Smooth muscle cell (in vitro differentiated cells): ENCODE results near the gene TEAD4. TPM values are rescaled to one million over a fixed set of nuclear protein-coding genes. Genes with fewer than 3 reads are reported as not detected.

ENCODE experiments used
- DNase-seq: peaks from one replicate; lab custom pipeline; 2025; ENCODE audit not compliant: unreplicated experiment; lab: John Stamatoyannopoulos, UW
- H2AFZ ChIP-seq: fragments of 200-600 bp; sonication (generic); 2 replicates; pipeline ENCODE4 v1.6.0; 2016; ENCODE audit warnings: antibody characterized with exemption, low read depth, mild to moderate bottlenecking
- H3F3A ChIP-seq: fragments of 200-600 bp; sonication (generic); 2 replicates; pipeline ENCODE4 v1.6.0; 2017; ENCODE audit warnings: antibody characterized with exemption, low read depth
- H3K27ac ChIP-seq: fragments of 200-600 bp; sonication (generic); 2 replicates; pipeline ENCODE4 v1.5.1; 2016; ENCODE audit warnings: low read depth, mild to moderate bottlenecking
- H3K27me3 ChIP-seq: fragments of 200-600 bp; sonication (generic); 2 replicates; pipeline ENCODE4 v1.6.1; 2016; ENCODE audit warnings: low read depth, mild to moderate bottlenecking
- H3K36me3 ChIP-seq: fragments of 200-600 bp; sonication (generic); 2 replicates; pipeline ENCODE4 v1.5.1; 2016; ENCODE audit warnings: low read depth
- H3K4me1 ChIP-seq: fragments of 200-600 bp; sonication (generic); 2 replicates; pipeline ENCODE4 v1.5.1; 2016; ENCODE audit warnings: low read depth
- H3K4me2 ChIP-seq: fragments of 200-600 bp; sonication (generic); 2 replicates; pipeline ENCODE4 v1.6.0; 2016; ENCODE audit warnings: mild to moderate bottlenecking
- H3K4me3 ChIP-seq: fragments of 200-600 bp; sonication (generic); 2 replicates; pipeline ENCODE4 v1.5.1; 2016; ENCODE audit warnings: mild to moderate bottlenecking
- H3K79me2 ChIP-seq: fragments of 200-600 bp; sonication (generic); 2 replicates; pipeline ENCODE4 v1.6.0; 2016; ENCODE audit warnings: low read depth, mild to moderate bottlenecking
- H3K9ac ChIP-seq: fragments of 200-600 bp; sonication (generic); 2 replicates; pipeline ENCODE4 v1.6.0; 2016; ENCODE audit warnings: low read depth
- H3K9me3 ChIP-seq: fragments of 200-600 bp; sonication (generic); replicated peaks from 2 replicates; pipeline ENCODE4 v1.5.1; 2016; ENCODE audit warnings: low read depth
- H4K20me1 ChIP-seq: fragments of 200-600 bp; sonication (generic); 2 replicates; pipeline ENCODE4 v1.6.0; 2016; ENCODE audit warnings: low read depth
- CTCF ChIP-seq: fragments of 200-600 bp; sonication (generic); IDR thresholded peaks from 2 replicates; pipeline ENCODE4 v1.5.1; 2017; ENCODE audit warnings: borderline replicate concordance, mild to moderate bottlenecking, antibody characterized with exemption; ENCODE audit not compliant: insufficient read depth, poor library complexity, severe bottlenecking
- WGBS: methylation state at CpG from one replicate; pipeline ENCODE4 v1.1.7; 2016; ENCODE audit warnings: low lambda C conversion rate; 5-methylcytosine and 5-hydroxymethylcytosine counted together
- polyA plus RNA-seq: library from polyadenylated mRNA; unstranded; fragments of >200 nt; fragmentation: Nextera tagmentation; extraction: Ambion mirVana; gene quantifications from 2 replicates; pipeline ENCODE4 v1.2.1, GENCODE V29; 2016
- total RNA-seq: library from RNA; depleted of rRNA; stranded (reverse); fragments of >200 nt; gene quantifications from 2 replicates; pipeline ENCODE4 v1.2.3, GENCODE V29; 2014

The TEAD4 gene
- total and polyA plus RNA-seq, 2 experiments from 2014 or later: 12.0 to 14.3 TPM

GRCh38 chr12:2944401-2945047 is 14.7 kb upstream of the TEAD4 start:
- Histone ChIP-seq H3F3A (peaks cover 5% of the 10 kb centered on the region), H3K4me3 (no peak overlapping the region), H3K4me1 (no peaks in the 10 kb centered on the region), H3K27me3 (no peaks in the 10 kb centered on the region), H3K36me3 (no peaks in the 10 kb centered on the region), H3K4me2 (peak overlapping the region; percentile 44), H3K9ac (no peak overlapping the region), H4K20me1 (no peaks in the 10 kb centered on the region), H2AFZ (no peak overlapping the region), H3K79me2 (no peaks in the 10 kb centered on the region), H3K27ac (no peak overlapping the region), H3K9me3 (no peaks in the 10 kb centered on the region)
- no peak for DNase-seq
- WGBS: 44% methylated on average over 24 of the region's 24 CpGs
- peak; percentile 53 for TF ChIP-seq CTCF

GRCh38 chr12:2949411-2949810 is 9.8 kb upstream of the TEAD4 start:
- no peaks in the 10 kb centered on the region for H3K27me3 ChIP-seq
- H3K27ac ChIP-seq: no peak overlapping the region
- no peak overlapping the region for H3K4me3 ChIP-seq
- H3K4me2 ChIP-seq: no peak overlapping the region
- no peaks in the 10 kb centered on the region for H3K9me3 ChIP-seq
- H4K20me1 ChIP-seq: no peaks in the 10 kb centered on the region
- no peaks in the 10 kb centered on the region for H3K79me2 ChIP-seq
- 86% methylated on average over 4 of the region's 4 CpGs for WGBS
- no peak overlapping the region for H2AFZ ChIP-seq
- no peaks in the 10 kb centered on the region for H3F3A ChIP-seq
- no peak for TF ChIP-seq CTCF
- no peaks in the 10 kb centered on the region for H3K36me3 ChIP-seq
- H3K4me1 ChIP-seq: no peaks in the 10 kb centered on the region
- no peak overlapping the region for H3K9ac ChIP-seq
- DNase-seq: no peak

- 96% methylated on average over 1 of the region's 1 CpG for WGBS
- Histone ChIP-seq H3K4me1 (peaks cover 19% of the 10 kb centered on the region), H3F3A (peaks cover 12% of the 10 kb centered on the region)
These were observed 3.3 kb upstream of the TEAD4 start for GRCh38 chr12:2955888-2956287.

More at GRCh38 chr12:2955888-2956287, 3.3 kb upstream of the TEAD4 start:
- H3K9me3 ChIP-seq: no peaks in the 10 kb centered on the region
- peaks cover 7% of the 10 kb centered on the region for H4K20me1 ChIP-seq
- H3K4me3 ChIP-seq: no peak overlapping the region
- H2AFZ ChIP-seq: no peak overlapping the region
- no peak overlapping the region for H3K27ac ChIP-seq
- no peaks in the 10 kb centered on the region for H3K36me3 ChIP-seq
- no peak overlapping the region for H3K9ac ChIP-seq
- no peak for DNase-seq
- no peaks in the 10 kb centered on the region for H3K27me3 ChIP-seq
- no peaks in the 10 kb centered on the region for H3K79me2 ChIP-seq
- no peak for TF ChIP-seq CTCF
- H3K4me2 ChIP-seq: no peak overlapping the region
